Fibroblast of mammary gland (primary cell): ENCODE measurements around the gene SLC17A4.

Source experiments
- DNase-seq: peaks from one replicate; pipeline ENCODE4 v3.0.0-alpha.2; 2010; ENCODE audit warnings: low read depth
- H3K4me3 ChIP-seq: 2 replicates; pipeline ENCODE4 v1.5.1; 2011; ENCODE audit warnings: low read depth, mild to moderate bottlenecking, low read length, moderate library complexity; ENCODE audit not compliant: control insufficient read depth
- TF ChIP-seq, protein P1 (sequence below): conservative IDR thresholded peaks from 2 replicates; pipeline ENCODE4 v1.5.1; 2011; ENCODE audit warnings: low read depth, low read length, inconsistent platforms; ENCODE audit not compliant: control insufficient read depth, insufficient read depth

The SLC17A4 gene, protein sequence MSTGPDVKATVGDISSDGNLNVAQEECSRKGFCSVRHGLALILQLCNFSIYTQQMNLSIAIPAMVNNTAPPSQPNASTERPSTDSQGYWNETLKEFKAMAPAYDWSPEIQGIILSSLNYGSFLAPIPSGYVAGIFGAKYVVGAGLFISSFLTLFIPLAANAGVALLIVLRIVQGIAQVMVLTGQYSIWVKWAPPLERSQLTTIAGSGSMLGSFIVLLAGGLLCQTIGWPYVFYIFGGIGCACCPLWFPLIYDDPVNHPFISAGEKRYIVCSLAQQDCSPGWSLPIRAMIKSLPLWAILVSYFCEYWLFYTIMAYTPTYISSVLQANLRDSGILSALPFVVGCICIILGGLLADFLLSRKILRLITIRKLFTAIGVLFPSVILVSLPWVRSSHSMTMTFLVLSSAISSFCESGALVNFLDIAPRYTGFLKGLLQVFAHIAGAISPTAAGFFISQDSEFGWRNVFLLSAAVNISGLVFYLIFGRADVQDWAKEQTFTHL

GRCh38 chr6:25754535-25754934, at the start of gene SLC17A4:
Gene SLC17A4, plus strand, starts transcription at chr6:25754742. Its CDS starts 7,221 bp downstream, at chr6:25761963.
- TF ChIP-seq, protein P1, sequence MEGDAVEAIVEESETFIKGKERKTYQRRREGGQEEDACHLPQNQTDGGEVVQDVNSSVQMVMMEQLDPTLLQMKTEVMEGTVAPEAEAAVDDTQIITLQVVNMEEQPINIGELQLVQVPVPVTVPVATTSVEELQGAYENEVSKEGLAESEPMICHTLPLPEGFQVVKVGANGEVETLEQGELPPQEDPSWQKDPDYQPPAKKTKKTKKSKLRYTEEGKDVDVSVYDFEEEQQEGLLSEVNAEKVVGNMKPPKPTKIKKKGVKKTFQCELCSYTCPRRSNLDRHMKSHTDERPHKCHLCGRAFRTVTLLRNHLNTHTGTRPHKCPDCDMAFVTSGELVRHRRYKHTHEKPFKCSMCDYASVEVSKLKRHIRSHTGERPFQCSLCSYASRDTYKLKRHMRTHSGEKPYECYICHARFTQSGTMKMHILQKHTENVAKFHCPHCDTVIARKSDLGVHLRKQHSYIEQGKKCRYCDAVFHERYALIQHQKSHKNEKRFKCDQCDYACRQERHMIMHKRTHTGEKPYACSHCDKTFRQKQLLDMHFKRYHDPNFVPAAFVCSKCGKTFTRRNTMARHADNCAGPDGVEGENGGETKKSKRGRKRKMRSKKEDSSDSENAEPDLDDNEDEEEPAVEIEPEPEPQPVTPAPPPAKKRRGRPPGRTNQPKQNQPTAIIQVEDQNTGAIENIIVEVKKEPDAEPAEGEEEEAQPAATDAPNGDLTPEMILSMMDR: no peak
- no peak for DNase-seq
- H3K4me3 ChIP-seq: no peak within 1 kb of the TSS

DNA sequence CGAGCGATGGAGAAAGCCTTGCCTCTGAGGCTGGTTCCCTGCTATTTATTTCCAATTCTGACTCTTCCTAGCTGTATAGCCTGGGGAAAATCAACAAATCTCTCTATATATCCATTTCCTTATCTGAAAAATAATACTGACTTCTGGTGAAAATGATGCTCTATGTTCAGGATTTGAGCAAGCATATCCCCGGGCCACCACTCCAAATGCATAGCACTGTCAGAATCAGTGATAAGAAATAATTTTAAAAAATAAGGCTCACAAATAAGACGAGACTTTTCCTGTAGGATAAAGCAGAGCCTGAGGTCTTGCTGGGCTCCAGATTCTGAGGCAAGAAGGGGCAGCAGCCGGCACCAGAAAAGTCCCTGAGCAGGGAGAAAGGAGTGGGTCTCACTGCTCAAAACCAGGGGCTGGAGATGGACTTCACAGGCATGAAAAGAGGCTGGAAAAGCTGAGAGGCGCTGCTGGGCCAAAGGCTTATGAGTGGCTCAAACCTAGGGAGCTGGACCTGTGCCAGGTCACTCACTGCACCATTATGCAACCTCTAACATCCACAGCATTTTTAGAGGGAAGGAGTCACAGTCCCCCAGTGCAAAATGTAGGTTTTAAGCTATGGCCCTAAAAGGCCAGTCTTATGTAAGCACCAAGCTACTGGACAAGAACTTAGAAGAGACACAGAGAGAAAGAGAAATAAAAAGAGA, 48.1 kb upstream of the SLC17A4 start:
- H3K4me3 ChIP-seq: no peak overlapping the region
- peak; percentile 34 for DNase-seq
- TF ChIP-seq, protein P1: no peak

DNA sequence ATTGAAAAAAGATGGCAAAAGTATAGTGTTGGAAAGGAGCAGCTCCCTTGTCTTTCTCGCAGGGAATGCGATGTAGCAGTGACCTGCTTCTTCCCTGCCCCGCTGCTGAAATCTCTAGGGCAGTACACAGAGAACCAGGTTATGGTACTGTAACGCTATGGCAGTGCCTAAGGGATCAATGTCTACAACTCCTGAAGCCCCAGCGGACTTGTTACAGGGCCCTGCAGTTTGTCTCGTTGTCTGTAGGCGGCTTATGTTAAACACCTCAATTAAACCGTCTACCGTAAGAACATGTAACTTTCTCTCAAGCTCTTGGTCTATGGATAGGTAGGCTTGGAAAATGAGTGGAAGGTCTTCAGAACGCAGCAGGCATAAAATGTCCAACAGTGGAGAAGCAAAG, 44.8 kb upstream of the SLC17A4 start:
- H3K4me3 ChIP-seq: no peak overlapping the region
- no peak for DNase-seq
- TF ChIP-seq, protein P1: no peak

DNA sequence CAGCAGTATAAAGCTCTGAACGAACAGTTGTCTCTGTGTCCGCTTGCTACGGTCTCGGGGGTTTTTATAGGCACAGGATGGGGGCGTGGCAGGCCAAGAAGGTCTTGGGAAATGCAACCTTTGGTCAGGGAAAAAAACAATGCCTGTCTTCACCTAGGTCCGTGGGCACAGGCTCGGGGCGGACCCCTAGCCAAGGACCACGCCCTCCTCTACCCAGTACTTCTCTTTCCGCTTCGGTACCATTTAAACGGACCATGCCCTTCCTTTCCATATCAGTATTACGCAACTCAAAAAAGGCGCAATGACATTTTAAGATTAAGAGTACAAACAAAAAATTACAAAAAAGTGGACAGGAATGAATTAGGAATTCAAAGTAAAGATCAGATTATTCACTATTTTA, 44.3 kb upstream of the SLC17A4 start:
- DNase-seq: no peak
- TF ChIP-seq, protein P1: no peak

GRCh38 chr6:25713824-25714223, 40.7 kb upstream of the SLC17A4 start:
- TF ChIP-seq, protein P1: no peak
- DNase-seq: peak; percentile 2
- no peak overlapping the region for H3K4me3 ChIP-seq

More for the DNA sequence above, 44.3 kb upstream of the SLC17A4 start:
- no peak overlapping the region for H3K4me3 ChIP-seq

DNA sequence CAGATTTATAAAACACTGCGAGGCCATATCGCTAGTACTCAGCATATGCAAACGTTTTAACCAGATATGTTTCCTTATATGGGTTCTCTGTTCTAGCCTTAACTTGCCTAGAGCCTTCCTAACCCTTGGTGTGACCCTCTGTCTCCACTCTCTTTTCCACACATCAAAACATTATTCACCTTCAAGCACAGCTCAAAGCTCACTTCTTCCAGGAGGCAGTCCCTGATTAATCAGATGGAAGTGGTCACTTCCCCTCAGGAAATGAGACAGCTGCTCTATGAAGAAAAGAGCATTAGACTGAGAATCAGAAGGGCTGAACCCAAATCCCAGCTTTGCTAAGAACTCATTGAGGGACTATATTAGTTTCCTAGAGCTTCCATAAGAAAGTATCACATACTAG, 39.8 kb upstream of the SLC17A4 start:
- no peak for DNase-seq
- TF ChIP-seq, protein P1: no peak
- no peak overlapping the region for H3K4me3 ChIP-seq
